Activated CD4-positive, alpha-beta T cell treated with anti-CD3 and anti-CD28 coated beads, Interleukin-2, amount 10 ng/mL, durations not matched to agents 7 days and 5 days (primary cell): ENCODE data around the gene MSMP. TPM values are rescaled to one million over a fixed set of nuclear protein-coding genes. Genes with fewer than 3 reads are reported as not detected.
A peak's percentile ranks its signal among the peaks of the same experiment; 100 is the strongest.

Source experiments
- CTCF ChIA-PET: fragments of 350-600 bp; sonication (Branson Sonifier 250); formaldehyde crosslinking; loops from one replicate; lab custom pipeline; 2021; ENCODE audit warnings: antibody characterized with exemption; lab: Charles Lee
- POLR2A ChIA-PET: fragments of 350-600 bp; sonication (Branson Sonifier 250); formaldehyde crosslinking; loops from one replicate; lab custom pipeline; 2021; ENCODE audit warnings: antibody characterized with exemption; lab: Charles Lee
- DNase-seq: peaks from one replicate; pipeline ENCODE4 v3.0.0-alpha.2; 2020
- H3K27ac Mint-ChIP-seq: one replicate; pipeline ENCODE4 v1.8.0; 2021; ENCODE audit warnings: mild to moderate bottlenecking, moderate library complexity, mixed read lengths
- H3K27me3 Mint-ChIP-seq: one replicate; pipeline ENCODE4 v1.8.0; 2021; ENCODE audit warnings: mixed read lengths
- H3K36me3 Mint-ChIP-seq: one replicate; pipeline ENCODE4 v1.8.0; 2021; ENCODE audit warnings: low read depth, mixed read lengths
- H3K4me1 Mint-ChIP-seq: one replicate; pipeline ENCODE4 v1.8.0; 2021; ENCODE audit warnings: mixed read lengths
- H3K4me3 Mint-ChIP-seq: one replicate; pipeline ENCODE4 v1.8.0; 2021; ENCODE audit warnings: mild to moderate bottlenecking, moderate library complexity, mixed read lengths
- H3K9me3 Mint-ChIP-seq: one replicate; pipeline ENCODE4 v1.8.0; 2021; ENCODE audit warnings: mixed read lengths
- total RNA-seq, 2 experiments: library from RNA; stranded (reverse); gene quantifications; one replicate each; pipeline ENCODE4 v1.2.3, GENCODE V29; 2021

Gene MSMP
- total RNA-seq, 2 experiments from 2014 or later: not detected

DNA sequence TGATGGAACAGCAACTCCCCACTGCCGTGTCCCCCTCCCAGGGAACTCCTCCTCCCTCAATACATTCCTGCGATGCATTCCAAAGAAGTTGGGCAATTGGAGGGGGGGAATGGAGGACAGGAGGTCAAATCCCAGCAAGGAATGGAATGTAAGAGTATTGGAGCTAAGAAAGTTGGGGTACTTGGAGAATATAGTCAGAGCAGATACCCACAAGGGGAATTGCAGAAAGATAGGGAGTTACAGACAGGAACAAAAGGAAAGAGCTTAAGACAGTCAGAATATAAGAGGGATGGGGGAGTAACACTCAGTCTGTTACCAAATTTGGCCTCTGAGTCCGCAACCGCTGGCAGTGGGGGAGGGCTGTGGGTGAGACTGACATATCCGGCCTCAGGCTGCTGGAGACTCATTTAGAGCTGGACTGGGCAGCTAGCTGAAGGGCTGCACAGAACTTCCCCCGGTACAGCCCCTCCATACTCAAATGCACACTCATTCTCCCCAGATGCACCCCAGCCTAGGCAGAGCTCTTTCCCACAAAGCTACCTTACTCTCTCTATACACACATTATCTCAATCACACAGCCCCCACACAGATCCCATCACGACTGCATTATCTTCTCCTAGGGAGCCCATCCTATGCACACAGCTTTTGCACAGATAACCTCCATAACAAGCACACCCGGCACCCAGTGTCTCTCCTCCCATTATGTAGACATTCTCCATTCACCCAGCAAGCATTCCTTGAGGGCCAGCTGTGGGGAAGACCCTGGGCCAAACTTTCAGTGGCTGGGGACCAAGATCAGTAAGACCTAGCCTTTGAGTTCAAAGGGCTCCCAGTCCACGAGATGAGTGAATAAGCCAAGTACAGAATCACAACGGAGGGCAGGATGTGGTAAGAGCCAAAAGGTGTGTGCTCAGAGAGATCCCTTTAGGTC lies 25.8 kb downstream of the MSMP start:
- no peak overlapping the region for H3K4me3 Mint-ChIP-seq

GRCh38 chr9:35727676-35728040 lies 26.4 kb downstream of the MSMP start:
- POLR2A ChIA-PET: interaction anchor here (0.6 to 0.9 kb wide), 2 partner anchors 62 to 111 kb away, joined by 3 read pairs; no protein-coding TSS in a partner anchor
- Mint-ChIP-seq H3K4me1 (no peaks in the 10 kb centered on the region), H3K36me3 (peaks cover 44% of the 10 kb centered on the region), H3K4me3 (no peak overlapping the region), H3K27ac (no peak overlapping the region), H3K27me3 (no peaks in the 10 kb centered on the region), H3K9me3 (no peaks in the 10 kb centered on the region)
- no peak for DNase-seq
- CTCF ChIA-PET: interaction anchor here (0.8 to 9.8 kb wide), 16 partner anchors 10 to 676 kb away, joined by 3 to 112 read pairs (median 6); partner anchors contain the start of genes ARHGEF39, CCDC107, GBA2 and MSMP

More for the DNA sequence above, 25.8 kb downstream of the MSMP start:
- Mint-ChIP-seq H3K4me1 (peaks cover 4% of the 10 kb centered on the region), H3K36me3 (peaks cover 40% of the 10 kb centered on the region), H3K27me3 (no peaks in the 10 kb centered on the region), H3K9me3 (no peaks in the 10 kb centered on the region), H3K27ac (no peak overlapping the region)
- POLR2A ChIA-PET: interaction anchor here (0.7 to 0.9 kb wide), 2 partner anchors 63 to 64 kb away, joined by 3 read pairs; partner anchors contain the start of gene ARHGEF39
- DNase-seq: peak; percentile 66
- CTCF ChIA-PET: interaction anchor here (0.7 to 9.8 kb wide), 20 partner anchors 10 to 677 kb away, joined by 3 to 112 read pairs (median 4); partner anchors contain the start of genes ARHGEF39, CCDC107, GBA2 and MSMP

DNA sequence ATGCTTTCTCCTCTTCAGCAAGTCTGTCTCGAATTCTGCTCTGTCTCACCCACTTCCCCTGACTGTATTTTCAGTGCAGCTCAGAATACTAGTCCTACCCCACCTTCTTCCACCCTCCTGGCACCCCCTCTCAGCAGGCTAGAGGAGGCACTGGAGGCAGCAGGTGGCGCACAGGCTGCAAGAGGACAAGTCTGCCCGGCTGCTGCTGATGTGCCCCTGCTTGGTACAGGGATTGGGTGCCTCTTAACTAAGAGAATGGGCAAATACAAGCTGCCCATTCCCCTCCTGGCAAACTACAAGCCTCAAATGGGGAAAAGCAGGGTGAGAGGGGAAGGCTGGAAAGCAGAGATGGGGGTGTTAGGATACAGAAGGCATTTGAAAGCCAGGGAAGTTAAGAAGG lies 27.1 kb downstream of the MSMP start:
- Mint-ChIP-seq H3K4me3 (peak overlapping the region; percentile 56), H3K27ac (peak overlapping the region; percentile 85), H3K9me3 (no peaks in the 10 kb centered on the region), H3K36me3 (peaks cover 52% of the 10 kb centered on the region), H3K27me3 (no peaks in the 10 kb centered on the region), H3K4me1 (no peaks in the 10 kb centered on the region)
- CTCF ChIA-PET: interaction anchor here (0.7 to 9.8 kb wide), 15 partner anchors 9 to 123 kb away, joined by 3 to 112 read pairs (median 6); partner anchors contain the start of genes ARHGEF39, CCDC107, GBA2 and MSMP
- peak; percentile 55 for DNase-seq
- POLR2A ChIA-PET: interaction anchor here (0.6 kb wide), 1 partner anchor 110 kb away, joined by 3 read pairs; no protein-coding TSS in a partner anchor

DNA sequence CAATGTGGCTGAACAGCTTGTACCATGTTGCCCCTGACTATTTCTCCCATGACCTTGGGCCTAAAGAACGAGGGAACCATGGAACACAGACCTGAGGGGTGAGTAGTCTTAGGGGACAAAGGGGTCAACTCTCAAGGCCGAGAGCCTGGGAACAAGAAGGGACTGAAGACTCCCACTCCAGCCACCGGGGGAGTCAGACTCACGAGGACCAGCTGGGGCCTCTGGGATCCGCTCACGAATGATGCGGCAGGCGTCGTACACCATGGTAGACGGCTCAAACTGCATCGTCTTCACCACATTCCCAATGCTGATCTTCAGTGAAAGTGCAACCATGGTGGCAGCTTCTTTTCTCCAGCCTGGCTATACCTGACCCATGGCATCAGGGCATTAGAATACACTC lies 28.7 kb downstream of the MSMP start:
- Mint-ChIP-seq H3K27me3 (no peaks in the 10 kb centered on the region), H3K4me1 (no peaks in the 10 kb centered on the region), H3K36me3 (peaks cover 54% of the 10 kb centered on the region), H3K4me3 (no peak overlapping the region), H3K27ac (no peak overlapping the region), H3K9me3 (no peaks in the 10 kb centered on the region)
- CTCF ChIA-PET: interaction anchor here (0.9 to 1.7 kb wide), 6 partner anchors 11 to 78 kb away, joined by 3 to 4 read pairs (median 3); partner anchors contain the start of genes CCDC107, RMRP and TPM2
- POLR2A ChIA-PET: no interaction called here
- no peak for DNase-seq

DNA sequence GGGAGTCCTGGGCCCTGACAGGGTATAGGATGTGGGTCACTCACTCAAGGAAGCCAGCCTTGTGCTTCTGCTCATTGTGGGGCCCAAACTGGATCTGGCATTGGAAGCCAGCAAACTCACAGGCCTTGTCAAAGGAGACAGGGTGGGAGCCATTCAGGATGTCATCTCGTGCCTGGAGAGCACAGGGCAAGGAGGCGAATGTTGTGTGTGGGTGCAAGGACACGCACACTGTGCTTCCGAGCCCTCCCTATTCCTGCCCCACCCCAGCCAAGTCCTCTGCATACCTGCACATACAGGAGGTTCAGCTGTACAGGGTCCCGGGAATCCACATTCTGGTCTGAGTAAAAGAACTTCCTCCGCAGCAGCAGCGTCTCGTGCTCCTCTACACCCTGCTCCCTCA lies 30.2 kb downstream of the MSMP start:
- H3K9me3 Mint-ChIP-seq: no peaks in the 10 kb centered on the region
- peaks cover 64% of the 10 kb centered on the region for H3K36me3 Mint-ChIP-seq
- CTCF ChIA-PET: interaction anchor here (0.9 to 1.3 kb wide), 2 partner anchors 10 to 40 kb away, joined by 3 read pairs; no protein-coding TSS in a partner anchor
- no peaks in the 10 kb centered on the region for H3K4me1 Mint-ChIP-seq
- H3K27ac Mint-ChIP-seq: no peak overlapping the region
- POLR2A ChIA-PET: no interaction called here
- DNase-seq: no peak
- H3K4me3 Mint-ChIP-seq: no peak overlapping the region
- H3K27me3 Mint-ChIP-seq: no peaks in the 10 kb centered on the region

DNA sequence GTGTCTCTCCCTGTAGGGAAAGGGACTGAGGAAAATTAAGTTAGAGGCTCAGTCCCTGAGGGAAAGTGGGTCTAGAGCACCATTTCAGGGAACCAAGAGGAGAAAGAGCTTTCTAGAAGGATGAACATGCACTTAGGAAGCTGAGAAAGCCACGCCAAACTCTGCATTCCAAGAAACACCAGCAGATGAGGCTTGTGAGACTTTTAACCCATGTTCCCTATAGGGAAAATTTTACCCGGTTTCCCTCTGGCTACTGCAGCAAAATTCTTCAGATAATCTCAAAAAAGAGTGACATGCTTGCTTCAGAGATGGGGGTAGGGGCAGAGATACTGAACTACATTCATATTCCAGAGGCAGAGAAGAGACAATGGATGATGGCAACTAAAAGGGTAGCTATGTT lies 30.6 kb downstream of the MSMP start:
- peaks cover 66% of the 10 kb centered on the region for H3K36me3 Mint-ChIP-seq

DNA sequence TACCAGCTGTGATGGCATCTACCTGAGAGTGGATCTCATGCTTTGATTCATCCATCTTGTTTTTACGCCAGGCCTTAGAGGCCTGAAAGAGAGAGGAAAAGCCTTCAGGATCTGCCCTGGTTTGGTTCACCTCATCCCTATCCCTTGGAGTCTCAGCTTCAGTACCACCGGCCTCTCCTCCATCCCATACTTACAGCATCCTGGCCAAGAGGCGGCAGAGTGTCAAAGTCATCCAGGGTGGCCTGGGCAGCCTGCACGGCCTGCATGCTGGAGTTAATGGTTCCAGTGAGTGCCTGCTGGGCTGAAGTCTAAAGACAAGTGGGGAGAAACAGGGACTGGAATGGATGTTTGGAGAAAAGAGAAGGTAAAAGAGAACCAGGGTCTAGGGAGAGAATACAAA lies 34.5 kb downstream of the MSMP start:
- H3K27ac Mint-ChIP-seq: no peak overlapping the region

More for the DNA sequence above, 30.6 kb downstream of the MSMP start:
- no peak overlapping the region for H3K27ac Mint-ChIP-seq
- no peaks in the 10 kb centered on the region for H3K9me3 Mint-ChIP-seq
- CTCF ChIA-PET: interaction anchor here (0.9 to 1.5 kb wide), 3 partner anchors 9 to 27 kb away, joined by 3 to 6 read pairs (median 4); partner anchors contain the start of genes CREB3 and TLN1
- no peaks in the 10 kb centered on the region for H3K27me3 Mint-ChIP-seq
- POLR2A ChIA-PET: no interaction called here
- no peak overlapping the region for H3K4me3 Mint-ChIP-seq
- no peak for DNase-seq
- no peaks in the 10 kb centered on the region for H3K4me1 Mint-ChIP-seq

GRCh38 chr9:35718721-35719511 lies 35.2 kb downstream of the MSMP start:
- peaks cover 81% of the 10 kb centered on the region for H3K36me3 Mint-ChIP-seq
- no peaks in the 10 kb centered on the region for H3K4me1 Mint-ChIP-seq
- DNase-seq: no peak
- no peak overlapping the region for H3K4me3 Mint-ChIP-seq
- no peaks in the 10 kb centered on the region for H3K9me3 Mint-ChIP-seq
- no peak overlapping the region for H3K27ac Mint-ChIP-seq
- H3K27me3 Mint-ChIP-seq: no peaks in the 10 kb centered on the region
- POLR2A ChIA-PET: no interaction called here
- CTCF ChIA-PET: interaction anchor here (1.3 kb wide), 1 partner anchor 9 kb away, joined by 4 read pairs; no protein-coding TSS in a partner anchor

More for the DNA sequence above, 34.5 kb downstream of the MSMP start:
- no peaks in the 10 kb centered on the region for H3K4me1 Mint-ChIP-seq
- H3K36me3 Mint-ChIP-seq: peaks cover 81% of the 10 kb centered on the region
- H3K4me3 Mint-ChIP-seq: no peak overlapping the region
- H3K9me3 Mint-ChIP-seq: no peaks in the 10 kb centered on the region
- H3K27me3 Mint-ChIP-seq: no peaks in the 10 kb centered on the region
- ChIA-PET CTCF (no interaction called here), POLR2A (no interaction called here)
- no peak for DNase-seq

DNA sequence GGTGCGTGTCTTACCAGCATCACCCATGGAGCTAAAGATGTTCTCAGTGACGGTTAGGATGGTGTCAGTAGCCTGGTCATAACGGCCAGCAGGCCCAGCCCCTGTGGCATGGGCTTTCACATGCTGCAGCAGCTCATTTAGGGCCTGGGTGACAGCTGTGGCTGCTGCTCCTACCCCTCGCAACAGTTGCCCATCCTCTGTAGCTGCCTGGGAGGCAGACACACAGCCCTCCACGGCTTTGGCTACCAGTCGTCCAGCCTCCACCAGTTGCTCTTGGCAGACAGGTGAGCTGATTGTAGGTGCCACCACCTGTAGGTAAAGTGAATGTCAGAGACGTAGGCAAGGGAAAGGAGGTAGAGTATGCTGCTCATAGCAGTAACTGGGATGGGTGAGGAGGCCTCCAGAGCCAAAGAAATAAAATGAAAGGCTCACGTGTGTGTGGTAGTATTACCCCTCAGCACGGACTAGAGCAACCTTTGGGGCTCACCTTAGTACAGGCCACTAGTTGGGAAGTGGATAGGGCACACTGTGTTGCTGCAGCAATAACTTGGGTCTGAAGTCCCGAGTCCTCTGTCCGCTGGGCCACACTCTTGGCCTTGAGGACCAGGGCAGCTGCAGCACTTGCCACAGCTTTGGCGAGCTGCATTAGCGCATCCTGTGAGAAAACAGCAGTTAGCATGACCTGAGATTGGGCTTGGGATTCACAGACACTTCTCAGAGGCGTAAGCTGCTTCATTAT lies 36.8 kb downstream of the MSMP start:
- no peak overlapping the region for H3K27ac Mint-ChIP-seq
- H3K36me3 Mint-ChIP-seq: peaks cover 79% of the 10 kb centered on the region
- no peak for DNase-seq
- H3K4me1 Mint-ChIP-seq: no peaks in the 10 kb centered on the region
- H3K27me3 Mint-ChIP-seq: no peaks in the 10 kb centered on the region
- POLR2A ChIA-PET: no interaction called here
- H3K4me3 Mint-ChIP-seq: no peak overlapping the region
- CTCF ChIA-PET: interaction anchor here (0.6 to 1.9 kb wide), 8 partner anchors 9 to 165 kb away, joined by 3 to 5 read pairs (median 3); no protein-coding TSS in a partner anchor
- no peaks in the 10 kb centered on the region for H3K9me3 Mint-ChIP-seq

- H3K4me1 Mint-ChIP-seq: no peaks in the 10 kb centered on the region
- H3K27ac Mint-ChIP-seq: no peak overlapping the region
- ChIA-PET POLR2A (no interaction called here), CTCF (interaction anchor here (0.7 to 2.7 kb wide), 6 partner anchors 11 to 248 kb away, joined by 3 to 13 read pairs (median 5); no protein-coding TSS in a partner anchor)
- H3K27me3 Mint-ChIP-seq: no peaks in the 10 kb centered on the region
- no peaks in the 10 kb centered on the region for H3K9me3 Mint-ChIP-seq
- no peak overlapping the region for H3K4me3 Mint-ChIP-seq
- DNase-seq: no peak
- peaks cover 78% of the 10 kb centered on the region for H3K36me3 Mint-ChIP-seq
Measured at GRCh38 chr9:35716230-35716629, 37.8 kb downstream of the MSMP start.

DNA sequence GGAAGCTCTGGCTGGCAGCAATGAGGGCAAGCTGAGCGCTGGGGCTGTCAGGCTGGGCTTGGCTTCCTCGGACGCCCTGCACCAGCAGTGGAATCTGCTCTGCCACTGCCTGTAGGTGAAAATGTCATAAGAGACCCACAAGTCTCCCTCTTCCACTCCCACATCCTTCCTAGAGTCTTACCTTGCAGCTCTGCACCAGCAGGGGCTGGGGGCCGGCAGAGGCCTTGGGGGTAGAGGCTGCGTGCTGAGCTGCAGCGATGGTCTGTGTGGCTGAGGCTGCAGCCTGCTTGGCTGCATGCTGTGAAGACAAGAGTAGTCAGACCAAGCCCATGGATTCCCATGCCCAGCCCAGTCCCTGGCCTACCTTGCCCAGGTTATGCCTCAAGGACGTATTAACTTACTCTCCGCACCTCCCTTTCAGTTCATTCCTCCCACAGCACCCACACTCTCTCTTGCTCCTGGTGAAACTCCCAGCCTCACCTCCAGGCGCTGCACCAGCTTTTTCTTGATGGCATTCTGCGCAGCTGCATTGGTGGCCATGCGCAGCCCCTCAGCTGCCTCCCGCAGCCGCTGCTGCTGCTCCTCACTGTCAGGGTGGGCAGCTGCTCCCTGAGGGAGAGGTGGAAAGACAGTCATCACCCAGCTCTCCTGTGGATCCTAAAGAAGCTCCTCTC lies 39.4 kb downstream of the MSMP start:
- Mint-ChIP-seq H3K4me3 (no peak overlapping the region), H3K4me1 (no peaks in the 10 kb centered on the region), H3K27ac (no peak overlapping the region), H3K9me3 (no peaks in the 10 kb centered on the region), H3K36me3 (peaks cover 79% of the 10 kb centered on the region), H3K27me3 (no peaks in the 10 kb centered on the region)
- POLR2A ChIA-PET: no interaction called here
- DNase-seq: no peak
- CTCF ChIA-PET: interaction anchor here (1.1 to 2.7 kb wide), 6 partner anchors 9 to 57 kb away, joined by 3 to 13 read pairs (median 4); partner anchors contain the start of genes CCDC107, CREB3, RGP1 and RMRP
